A673 (cell line): Measurements from ENCODE around the gene ERC1.

ENCODE experiments used
- CTCF ChIP-seq: fragments of 300-800, 200-600 bp; sonication (generic); conservative IDR thresholded peaks from 2 replicates; pipeline ENCODE4 v1.5.1; 2017; ENCODE audit warnings: low read depth, mild to moderate bottlenecking, antibody characterized with exemption, low read length, moderate library complexity, mixed read lengths
- EZH2 ChIP-seq: fragments of 200-600 bp; sonication (generic); IDR thresholded peaks from 2 replicates; pipeline ENCODE4 v1.6.1; 2017; ENCODE audit warnings: borderline replicate concordance, low read depth, mild to moderate bottlenecking, mixed read lengths, antibody characterized with exemption, low read length; ENCODE audit not compliant: poor library complexity, severe bottlenecking

GRCh38 chr12:1500095-1500801 is 509.2 kb downstream of the ERC1 start:
- TF ChIP-seq CTCF (no peak), EZH2 (no peak)
